GM10248 (cell line): ENCODE data around the gene FBLN1.

Experiments
- CTCF ChIA-PET: fragments of 300-600 bp; sonication (Branson Sonifier 250); formaldehyde crosslinking; extraction: SDS; loops from one replicate; lab custom pipeline; 2021; ENCODE audit warnings: antibody characterized with exemption; lab: Yijun Ruan, JAX
- POLR2A ChIA-PET: fragments of 350-650 bp; sonication (Branson Sonifier 250); formaldehyde crosslinking; extraction: SDS; loops from one replicate; lab custom pipeline; 2020; ENCODE audit warnings: antibody characterized with exemption; lab: Yijun Ruan, JAX
- DNase-seq: peaks from one replicate; pipeline ENCODE4 v3.0.0; 2012; ENCODE audit errors: extremely low spot score
- CTCF ChIP-seq: IDR thresholded peaks from 2 replicates; pipeline ENCODE4 v1.5.1; 2012; ENCODE audit warnings: mild to moderate bottlenecking, low read depth; ENCODE audit errors: extremely low read depth, missing control alignments, control extremely low read depth

The FBLN1 gene

DNA sequence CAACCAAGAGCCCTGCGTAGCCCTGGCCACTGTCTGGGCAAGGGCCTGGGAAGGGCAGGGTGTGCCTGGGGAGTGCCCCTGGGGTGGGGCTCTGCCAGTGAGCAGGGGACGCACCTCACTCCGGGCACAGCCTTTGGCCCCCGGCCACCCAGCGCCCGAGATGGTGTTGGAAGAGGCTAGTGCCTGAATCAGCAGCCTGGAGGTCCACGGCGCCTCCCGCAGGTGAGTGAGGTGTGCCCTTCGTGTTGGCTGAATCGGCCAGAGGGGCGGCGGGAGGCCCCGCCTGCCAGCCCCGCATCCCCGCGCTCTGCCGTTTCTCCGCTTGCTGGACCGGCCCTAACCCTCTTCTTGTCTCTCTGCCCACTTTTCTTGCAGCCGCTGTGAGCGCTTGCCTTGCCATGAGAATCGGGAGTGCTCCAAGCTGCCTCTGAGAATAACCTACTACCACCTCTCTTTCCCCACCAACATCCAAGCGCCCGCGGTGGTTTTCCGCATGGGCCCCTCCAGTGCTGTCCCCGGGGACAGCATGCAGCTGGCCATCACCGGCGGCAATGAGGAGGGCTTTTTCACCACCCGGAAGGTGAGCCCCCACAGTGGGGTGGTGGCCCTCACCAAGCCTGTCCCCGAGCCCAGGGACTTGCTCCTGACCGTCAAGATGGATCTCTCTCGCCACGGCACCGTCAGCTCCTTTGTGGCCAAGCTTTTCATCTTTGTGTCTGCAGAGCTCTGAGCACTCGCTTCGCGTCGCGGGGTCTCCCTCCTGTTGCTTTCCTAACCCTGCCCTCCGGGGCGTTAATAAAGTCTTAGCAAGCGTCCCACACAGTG, 60.1 kb downstream of the FBLN1 start:
- no peak for TF ChIP-seq CTCF
- ChIA-PET CTCF (interaction anchor here (1.1 kb wide), 1 partner anchor 8 kb away, joined by 3 read pairs; no protein-coding TSS in a partner anchor), POLR2A (no interaction called here)
- DNase-seq = no peak

DNA sequence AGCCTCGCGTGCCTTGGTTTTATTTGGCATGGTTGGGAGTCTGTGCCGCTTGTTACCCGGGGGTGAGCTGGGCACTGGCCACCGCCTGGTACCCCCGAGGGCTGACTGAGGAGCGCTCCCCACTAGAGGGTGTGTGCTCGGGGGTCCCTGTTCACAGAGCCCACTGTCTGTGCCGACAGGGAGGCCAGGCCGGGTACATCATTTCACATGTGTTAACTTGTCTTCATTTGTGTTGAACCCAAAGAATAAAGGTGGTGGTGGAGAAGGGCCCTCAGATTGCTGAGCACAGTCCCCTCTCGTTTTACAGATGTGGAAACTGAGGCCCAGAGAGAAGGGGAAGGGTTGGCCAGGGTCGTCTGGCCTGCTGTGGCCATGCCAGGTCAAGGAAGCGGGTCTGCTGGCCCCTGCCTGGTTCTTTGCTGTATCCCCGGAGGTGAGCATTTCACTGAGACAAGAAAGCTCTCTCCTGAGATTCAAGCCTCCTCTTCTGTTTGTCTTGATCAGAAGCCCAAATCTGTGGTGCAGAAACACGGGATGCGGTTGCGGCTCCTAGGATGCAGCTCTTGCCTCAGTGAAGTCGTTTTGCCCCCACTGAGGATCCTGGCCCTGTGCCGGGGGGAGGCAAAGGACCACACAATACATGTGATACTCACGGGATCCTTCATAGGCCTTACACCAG, 60.8 kb downstream of the FBLN1 start:
- CTCF ChIA-PET = interaction anchor here (1.1 to 1.3 kb wide), 2 partner anchors 9 to 52 kb away, joined by 3 to 6 read pairs; no protein-coding TSS in a partner anchor
- TF ChIP-seq CTCF = no peak
- POLR2A ChIA-PET = no interaction called here
- no peak for DNase-seq

GRCh38 chr22:45564349-45565030, 61.8 kb downstream of the FBLN1 start:
- DNase-seq = no peak
- POLR2A ChIA-PET = no interaction called here
- TF ChIP-seq CTCF = no peak
- CTCF ChIA-PET = interaction anchor here (1.1 to 4.9 kb wide), 5 partner anchors 10 to 430 kb away, joined by 3 to 21 read pairs (median 6); no protein-coding TSS in a partner anchor

- DNase-seq = no peak
- ChIA-PET POLR2A (no interaction called here), CTCF (interaction anchor here (1.3 to 4.9 kb wide), 5 partner anchors 11 to 429 kb away, joined by 3 to 21 read pairs (median 4); no protein-coding TSS in a partner anchor)
- TF ChIP-seq CTCF = no peak
These were observed 62.5 kb downstream of the FBLN1 start for GRCh38 chr22:45565171-45565570.

DNA sequence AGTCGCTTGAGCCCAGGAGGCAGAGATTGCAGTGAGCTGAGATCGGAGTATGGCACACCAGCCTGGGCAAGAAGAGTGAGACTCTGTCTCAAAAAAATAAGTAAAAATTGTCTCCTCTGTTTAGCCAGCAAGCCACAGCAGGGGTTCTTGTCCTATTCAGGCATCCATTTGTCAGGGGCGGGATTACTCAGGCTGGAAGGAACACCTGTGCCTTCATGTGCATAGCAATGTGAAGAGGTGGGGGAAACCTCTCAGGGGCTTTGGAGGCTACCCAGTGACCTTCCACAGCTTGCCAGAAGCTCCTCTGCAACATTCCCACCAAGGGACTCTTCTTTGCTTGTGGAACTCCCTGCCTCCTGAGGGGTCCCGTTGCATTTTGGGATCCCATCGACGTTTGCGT, 63.3 kb downstream of the FBLN1 start:
- CTCF ChIA-PET = interaction anchor here (1.0 to 4.9 kb wide), 5 partner anchors 12 to 428 kb away, joined by 3 to 21 read pairs (median 4); no protein-coding TSS in a partner anchor

More for the DNA sequence above, 63.3 kb downstream of the FBLN1 start:
- TF ChIP-seq CTCF = no peak
- DNase-seq = no peak
- POLR2A ChIA-PET = no interaction called here
